B cell (primary cell): ENCODE data around the gene CYGB. TPM values are rescaled to one million over a fixed set of nuclear protein-coding genes. Genes with fewer than 3 reads are reported as not detected.

Source experiments
- ATAC-seq: fragments of 200-7000 bp; cut with Tn5 transposase; one replicate; pipeline ENCODE4 v1.10.0; 2021; ENCODE audit warnings: low read depth, mild to moderate bottlenecking, moderate number of reproducible peaks, moderate library complexity
- CTCF ChIA-PET: fragments of 350-600 bp; sonication (Branson Sonifier 250); formaldehyde crosslinking; loops from one replicate; lab custom pipeline; 2021; ENCODE audit warnings: antibody characterized with exemption, inconsistent platforms; lab: Charles Lee
- POLR2A ChIA-PET: fragments of 350-600 bp; sonication (Branson Sonifier 250); formaldehyde crosslinking; loops from one replicate; lab custom pipeline; 2021; ENCODE audit warnings: antibody characterized with exemption; lab: Charles Lee
- DNase-seq: peaks from one replicate; pipeline ENCODE4 v3.0.0; 2013
- H2AFZ ChIP-seq: 2 replicates; pipeline ENCODE4 v1.6.1; 2012; ENCODE audit warnings: mild to moderate bottlenecking, low read depth, low read length; ENCODE audit not compliant: insufficient read depth, poor library complexity, severe bottlenecking
- H3K27ac ChIP-seq, 2 donors: 1 replicate in 1 of 2; 2 replicates in 1 of 2; pipeline ENCODE4 v1.5.1; 2012 to 2013; ENCODE audit warnings: low read length in 2 of 2, mild to moderate bottlenecking in 2 of 2, moderate library complexity in 1 of 2
- H3K27me3 ChIP-seq, 4 experiments: fragments of 200-600 bp in 1 of 4; sonication (generic) in 1 of 4; replicated peaks in 1 of 4; 1 replicate in 2 of 4; 2 replicates in 2 of 4; pipeline versions ENCODE4 v1.6.1 to v1.7.0; 2013 to 2016; ENCODE audit warnings: low read length in 3 of 4, mild to moderate bottlenecking in 2 of 4, mixed read lengths in 1 of 4, moderate library complexity in 1 of 4; ENCODE audit not compliant: insufficient read depth in 4 of 4, control insufficient read depth in 3 of 4; ENCODE audit errors: control extremely low read depth in 1 of 4
- H3K36me3 ChIP-seq, 2 experiments: replicated peaks in 1 of 2; 1 replicate in 1 of 2; 2 replicates in 1 of 2; pipeline versions ENCODE4 v1.6.1 to v1.7.1; 2013; ENCODE audit warnings: low read length in 1 of 2; ENCODE audit not compliant: insufficient read depth in 2 of 2, control insufficient read depth in 1 of 2; ENCODE audit errors: control extremely low read depth in 1 of 2, extremely low read depth in 1 of 2
- H3K4me1 ChIP-seq, 2 donors: fragments of 200-600 bp in 1 of 2; sonication (generic) in 1 of 2; 1 replicate in 1 of 2; 2 replicates in 1 of 2; pipeline versions ENCODE4 v1.5.1 to v1.6.1; 2013 to 2017; ENCODE audit warnings: low read length in 2 of 2; ENCODE audit not compliant: control insufficient read depth in 2 of 2, insufficient read depth in 2 of 2
- H3K4me2 ChIP-seq: replicated peaks from 2 replicates; pipeline ENCODE3; 2012; ENCODE audit warnings: mild to moderate bottlenecking, low read depth, low read length; ENCODE audit not compliant: poor library complexity, severe bottlenecking
- H3K4me3 ChIP-seq, 5 experiments: fragments of 200-600 bp in 1 of 5; sonication (generic) in 1 of 5; 1 replicate in 3 of 5; 2 replicates in 2 of 5; pipeline versions ENCODE4 v1.5.1 to v1.7.0; 2011 to 2016; ENCODE audit warnings: low read length in 4 of 5, mild to moderate bottlenecking in 4 of 5, low read depth in 2 of 5, control low read depth in 1 of 5, moderate library complexity in 1 of 5; ENCODE audit not compliant: insufficient read depth in 1 of 5; ENCODE audit errors: control extremely low read depth in 1 of 5, extremely low read depth in 1 of 5
- H3K79me2 ChIP-seq: fragments of 200-600 bp; sonication (generic); one replicate; pipeline ENCODE4 v1.6.0; 2016; ENCODE audit warnings: low read length; ENCODE audit not compliant: control insufficient read depth, insufficient read depth
- H3K9ac ChIP-seq: fragments of 200-600 bp; sonication (generic); 2 replicates; pipeline ENCODE4 v1.6.1; 2017; ENCODE audit warnings: mild to moderate bottlenecking, low read length, moderate library complexity
- H3K9me3 ChIP-seq, 3 donors: one replicate each; pipeline versions ENCODE4 v1.6.1 to v1.7.1; 2013; ENCODE audit warnings: low read length in 2 of 3; ENCODE audit not compliant: control insufficient read depth in 2 of 3, insufficient read depth in 1 of 3; ENCODE audit errors: control extremely low read depth in 1 of 3
- H4K20me1 ChIP-seq: 2 replicates; pipeline ENCODE4 v1.6.0; 2012; ENCODE audit warnings: mild to moderate bottlenecking, low read length; ENCODE audit not compliant: insufficient read depth, control insufficient read depth, poor library complexity, severe bottlenecking
- H3K27ac Mint-ChIP-seq: one replicate; pipeline ENCODE4 v1.8.0; 2021; ENCODE audit warnings: mixed read lengths
- H3K27me3 Mint-ChIP-seq: one replicate; pipeline ENCODE4 v1.8.0; 2021; ENCODE audit warnings: mixed read lengths
- H3K4me1 Mint-ChIP-seq: one replicate; pipeline ENCODE4 v1.8.0; 2021; ENCODE audit warnings: mixed read lengths
- H3K4me3 Mint-ChIP-seq: one replicate; pipeline ENCODE4 v1.8.0; 2021; ENCODE audit warnings: mixed read lengths
- H3K9me3 Mint-ChIP-seq: one replicate; pipeline ENCODE4 v1.8.0; 2022; ENCODE audit warnings: mixed read lengths; ENCODE audit not compliant: insufficient read depth
- CTCF ChIP-seq: fragments of 200-600 bp; IDR thresholded peaks from one replicate; pipeline ENCODE4 v1.8.0; 2022; ENCODE audit warnings: antibody characterized with exemption, mild to moderate bottlenecking
- EZH2 ChIP-seq: IDR thresholded peaks from 2 replicates; pipeline ENCODE4 v1.6.1; 2012; ENCODE audit warnings: borderline replicate concordance, low read depth, mild to moderate bottlenecking, moderate library complexity, low read length; ENCODE audit not compliant: insufficient read depth, poor library complexity, severe bottlenecking
- WGBS: methylation state at CpG from one replicate; pipeline ENCODE4 v1.1.5; 2013; ENCODE audit warnings: missing lambda C conversion rate; ENCODE audit not compliant: insufficient coverage; 5-methylcytosine and 5-hydroxymethylcytosine counted together
- intact Hi-C: fragments of 100-400 bp; cut with micrococcal nuclease; formaldehyde crosslinking; loops from one replicate; pipeline ENCODE4 v1.10.0; 2022
- polyA plus RNA-seq: library from polyadenylated mRNA; depleted of rRNA; stranded (reverse); fragments of >200 nt; gene quantifications from 2 replicates; pipeline ENCODE4 v1.2.3, GENCODE V29; 2012
- total RNA-seq, 2 donors: library from RNA; stranded (reverse); fragments of 120-200 nt in 1 of 2; gene quantifications; 1 replicate in 1 of 2; 2 replicates in 1 of 2; pipeline versions ENCODE4 v1.2.3 to v1.2.4, GENCODE V29; 2013 to 2022

The CYGB gene
- total and polyA plus RNA-seq, 2 donors (not counting 1 experiment from before 2014, with no cell fraction given), result 0.42 to 2.7 TPM

GRCh38 chr17:76562734-76563148 lies 25.2 kb upstream of the CYGB start:
- H3K27ac Mint-ChIP-seq, result peak overlapping the region; percentile 2
- no peak overlapping the region for H3K4me3 Mint-ChIP-seq
- no CpG with 5 or more reads among the region's 6 CpGs for WGBS
- no peak for TF ChIP-seq CTCF
- TF ChIP-seq EZH2, result no peak
- peaks cover 1 to 38% of the 10 kb centered on the region in 2 experiments for H3K36me3 ChIP-seq
- H3K27me3 Mint-ChIP-seq, result no peaks in the 10 kb centered on the region
- H3K4me1 ChIP-seq, result peaks cover 20 to 34% of the 10 kb centered on the region in 2 donors
- H3K27ac ChIP-seq, result no peak overlapping the region
- H2AFZ ChIP-seq, result no peak overlapping the region
- no peaks in the 10 kb centered on the region for H3K9me3 Mint-ChIP-seq
- POLR2A ChIA-PET, result no interaction called here
- no peaks in the 10 kb centered on the region for H3K9me3 ChIP-seq
- ATAC-seq (no peak), DNase-seq (no peak)
- peaks cover 33% of the 10 kb centered on the region for H3K79me2 ChIP-seq
- intact Hi-C loops, result no loop called here
- no peak overlapping the region for H3K4me2 ChIP-seq
- no peaks in the 10 kb centered on the region for H3K27me3 ChIP-seq
- no peak overlapping the region for H3K9ac ChIP-seq
- H3K4me1 Mint-ChIP-seq, result peaks cover 55% of the 10 kb centered on the region
- CTCF ChIA-PET, result interaction anchor here (0.6 to 7.1 kb wide), 2 partner anchors 25 to 61 kb away, joined by 5 to 84 read pairs; no protein-coding TSS in a partner anchor
- H4K20me1 ChIP-seq, result peaks cover 38% of the 10 kb centered on the region
- H3K4me3 ChIP-seq, result no peak overlapping the region

GRCh38 chr17:76561799-76562268 lies 24.3 kb upstream of the CYGB start:
- Histone ChIP-seq H3K9me3 (no peaks in the 10 kb centered on the region), H3K4me1 (peaks cover 12 to 33% of the 10 kb centered on the region in 2 donors), H4K20me1 (peaks cover 29% of the 10 kb centered on the region), H3K79me2 (peaks cover 40% of the 10 kb centered on the region), H3K27me3 (no peaks in the 10 kb centered on the region), H2AFZ (no peak overlapping the region), H3K4me2 (no peak overlapping the region), H3K4me3 (no peak overlapping the region), H3K36me3 (peaks cover 1 to 38% of the 10 kb centered on the region in 2 experiments), H3K9ac (no peak overlapping the region), H3K27ac (no peak overlapping the region)
- no peaks in the 10 kb centered on the region for H3K27me3 Mint-ChIP-seq
- TF ChIP-seq CTCF, result no peak
- TF ChIP-seq EZH2, result no peak
- ATAC-seq (no peak), DNase-seq (no peak)
- H3K9me3 Mint-ChIP-seq, result no peaks in the 10 kb centered on the region
- peak overlapping the region; percentile 2 for H3K4me3 Mint-ChIP-seq
- 90% methylated on average over 4 of the region's 5 CpGs for WGBS
- H3K4me1 Mint-ChIP-seq, result peaks cover 55% of the 10 kb centered on the region
- ChIA-PET POLR2A (interaction anchor here (0.7 kb wide), 1 partner anchor 368 kb away, joined by 4 read pairs; no protein-coding TSS in a partner anchor), CTCF (interaction anchor here (1.2 to 7.1 kb wide), 4 partner anchors 24 to 152 kb away, joined by 3 to 84 read pairs (median 6); partner anchors contain the start of gene ST6GALNAC2)
- peak overlapping the region; percentile 26 for H3K27ac Mint-ChIP-seq
- intact Hi-C loops, result no loop called here
